ENCODE results near the gene RNASE8.
"Not testable (repeated sequence)": the region's sequence is repeated elsewhere in the genome, so short reads cannot be mapped to it uniquely, and the experiment has no call there.

RNASE8 gene

DNA sequence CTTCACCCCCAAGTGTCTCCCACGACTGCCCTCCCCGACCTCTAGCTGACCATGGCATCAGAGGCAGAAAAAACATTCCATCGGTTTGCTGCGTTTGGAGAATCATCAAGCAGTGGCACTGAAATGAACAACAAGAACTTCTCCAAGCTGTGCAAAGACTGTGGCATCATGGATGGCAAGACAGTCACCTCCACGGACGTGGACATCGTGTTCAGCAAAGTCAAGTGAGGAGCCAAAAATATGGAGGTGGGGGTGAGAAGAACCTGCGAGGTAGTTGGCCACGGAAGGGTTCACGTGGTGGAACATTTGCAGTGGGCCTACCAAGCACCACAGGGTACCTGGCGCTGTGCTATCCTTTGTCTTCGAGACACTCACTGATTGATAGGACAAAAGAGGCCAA, 27.1 kb upstream of the RNASE8 start:
- DNase-seq, result no peak

DNA sequence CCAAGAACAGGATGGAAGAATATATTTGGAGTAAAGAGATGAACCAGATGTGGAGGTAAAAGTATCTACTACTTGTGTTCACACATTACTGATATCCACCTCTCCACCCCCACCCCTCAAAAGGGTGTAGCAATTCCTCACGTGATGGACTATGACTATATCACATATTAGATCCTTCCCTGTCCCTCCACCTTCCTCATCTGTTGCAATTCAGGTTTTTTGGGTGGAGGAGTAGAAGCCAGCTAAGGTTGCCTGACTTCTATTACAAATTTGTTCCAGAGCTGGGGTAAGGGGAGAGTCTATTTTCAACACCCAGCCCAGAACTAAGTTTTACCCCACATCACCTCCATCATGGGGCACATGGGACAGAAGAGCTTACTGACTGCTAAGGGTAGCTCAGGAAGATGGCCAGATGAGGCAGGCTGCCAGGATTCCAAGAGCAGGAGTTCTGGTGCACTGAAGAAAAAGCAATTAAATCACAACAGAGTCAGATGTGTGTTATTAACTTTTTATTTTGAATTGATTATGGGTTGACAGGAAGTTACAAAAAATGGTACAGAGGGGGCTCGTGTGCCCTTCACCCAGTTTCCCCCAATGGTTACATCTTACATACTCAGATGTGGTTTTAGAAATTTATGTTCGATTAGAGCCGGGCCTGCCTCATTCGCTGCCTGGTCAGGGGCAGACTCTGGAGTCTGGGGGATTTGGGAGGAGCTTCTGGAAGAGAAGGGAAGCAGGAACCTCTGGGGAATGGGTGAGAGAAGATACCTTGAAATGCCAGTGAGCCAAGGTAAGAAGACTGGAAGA, 25.1 kb upstream of the RNASE8 start:
- no peak for DNase-seq

GRCh38 chr14:21033133-21033698, 24.4 kb upstream of the RNASE8 start:
- no peak for DNase-seq

DNA sequence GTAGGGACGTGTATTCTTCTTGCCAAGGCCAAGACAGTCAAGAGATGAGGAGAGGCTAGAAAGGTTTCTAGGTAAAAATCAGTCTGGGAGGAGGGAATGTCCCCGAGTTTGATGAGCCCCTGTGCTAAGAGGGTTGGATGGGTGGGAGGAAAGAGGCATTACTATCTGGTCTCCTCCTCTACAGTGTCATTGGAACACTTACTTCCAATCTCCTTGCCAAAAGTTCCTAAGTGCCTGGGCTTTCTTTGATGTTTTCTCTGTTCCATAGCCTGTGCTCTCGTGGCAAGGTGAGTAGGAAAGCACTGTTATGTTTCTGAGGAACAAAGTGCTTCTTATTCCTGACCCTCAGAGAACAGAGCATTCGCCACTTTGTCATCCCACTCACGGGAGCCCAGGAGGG, 22.9 kb upstream of the RNASE8 start, which contains the start of gene RNASE13:
TSS of gene RNASE13 (minus strand) at position 101 of the 400 bp plus-strand sequence. CDS start 519 bp downstream, outside the sequence.
- DNase-seq, result no peak

DNA sequence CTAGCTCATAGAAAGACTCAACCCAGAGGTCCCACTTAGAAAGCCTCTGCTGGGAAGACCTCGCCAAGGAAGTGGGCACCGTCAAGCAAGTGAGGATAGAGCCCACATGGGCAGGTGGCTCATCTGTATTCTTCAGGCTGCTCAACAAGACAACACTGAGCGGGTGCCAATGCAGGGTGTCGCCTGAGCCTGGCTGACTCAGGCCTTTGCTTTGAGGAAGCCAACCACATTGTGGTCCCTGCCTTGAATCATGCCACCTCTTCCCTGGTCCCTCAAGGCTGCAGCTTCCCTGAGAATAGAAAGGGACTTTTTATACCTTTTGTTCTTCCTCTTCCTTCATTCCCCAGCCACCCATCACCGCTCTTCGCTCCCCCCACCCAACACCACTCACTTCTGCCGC, 20.9 kb upstream of the RNASE8 start:
- DNase-seq, result no peak

DNA sequence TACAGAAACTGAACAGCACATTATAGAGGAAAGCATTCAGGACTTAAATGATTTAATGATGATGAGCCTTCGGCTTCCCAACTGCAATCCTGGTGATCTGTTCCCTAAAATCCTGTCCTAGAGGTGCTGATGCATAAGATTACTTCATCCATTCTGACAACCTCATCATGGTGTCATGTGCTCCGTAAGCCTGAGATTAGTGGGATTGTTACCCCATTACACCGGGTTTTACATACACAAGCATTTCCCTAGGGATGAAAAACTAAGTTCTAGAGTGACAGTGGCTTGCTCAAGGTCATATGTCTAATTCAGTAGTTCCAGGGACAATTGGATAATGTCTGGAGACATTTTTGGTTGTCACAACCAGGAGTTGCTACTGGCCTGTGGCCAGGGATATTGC, 20.5 kb upstream of the RNASE8 start:
- DNase-seq, result no peak

DNA sequence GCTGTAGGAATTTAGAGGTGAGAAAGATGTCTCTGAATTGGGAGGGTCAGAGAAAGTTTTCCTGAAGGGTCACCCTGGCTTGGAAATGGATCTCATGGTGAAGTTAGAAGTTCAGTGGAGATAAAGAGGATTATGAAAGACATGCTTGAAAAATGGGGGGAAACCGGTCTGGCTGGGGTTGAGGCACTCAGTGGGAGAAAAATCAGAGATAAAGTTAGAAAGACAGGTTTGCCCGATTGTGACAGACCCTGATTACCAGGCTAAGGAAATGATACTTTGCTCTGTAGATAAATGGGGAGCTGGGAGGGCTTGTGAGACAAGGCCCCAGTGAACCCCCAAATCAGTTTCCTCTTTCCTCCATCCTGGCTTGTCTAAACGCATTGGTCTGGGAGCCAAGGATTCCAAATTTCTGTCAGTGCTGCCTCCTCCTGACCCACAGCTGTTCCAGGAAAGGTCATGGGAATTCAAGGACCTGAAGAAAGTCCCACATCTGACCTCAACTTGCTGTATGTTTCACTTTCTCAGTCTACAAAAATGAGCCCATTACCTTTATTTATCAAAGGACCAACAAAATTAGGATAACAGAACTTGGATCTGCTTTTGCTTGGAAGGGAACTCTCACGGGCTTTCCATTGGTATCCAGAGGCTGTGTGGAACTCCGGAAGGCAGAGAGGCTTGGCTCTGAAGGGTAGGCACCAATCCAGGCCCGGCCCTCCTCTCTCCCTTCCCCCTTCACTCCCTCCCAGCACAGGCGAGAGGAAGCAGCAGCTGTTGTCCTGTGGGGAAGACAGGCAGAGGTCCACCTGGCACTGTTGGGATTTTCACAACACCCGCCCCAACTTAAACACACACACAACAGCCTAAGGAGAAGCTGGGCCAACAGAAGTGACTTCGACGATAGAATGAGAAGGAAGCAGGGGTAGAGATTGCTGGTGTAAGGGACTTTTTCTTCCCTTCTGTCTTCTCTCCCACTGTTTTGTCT, 18.9 kb upstream of the RNASE8 start:
- no peak for DNase-seq

DNA sequence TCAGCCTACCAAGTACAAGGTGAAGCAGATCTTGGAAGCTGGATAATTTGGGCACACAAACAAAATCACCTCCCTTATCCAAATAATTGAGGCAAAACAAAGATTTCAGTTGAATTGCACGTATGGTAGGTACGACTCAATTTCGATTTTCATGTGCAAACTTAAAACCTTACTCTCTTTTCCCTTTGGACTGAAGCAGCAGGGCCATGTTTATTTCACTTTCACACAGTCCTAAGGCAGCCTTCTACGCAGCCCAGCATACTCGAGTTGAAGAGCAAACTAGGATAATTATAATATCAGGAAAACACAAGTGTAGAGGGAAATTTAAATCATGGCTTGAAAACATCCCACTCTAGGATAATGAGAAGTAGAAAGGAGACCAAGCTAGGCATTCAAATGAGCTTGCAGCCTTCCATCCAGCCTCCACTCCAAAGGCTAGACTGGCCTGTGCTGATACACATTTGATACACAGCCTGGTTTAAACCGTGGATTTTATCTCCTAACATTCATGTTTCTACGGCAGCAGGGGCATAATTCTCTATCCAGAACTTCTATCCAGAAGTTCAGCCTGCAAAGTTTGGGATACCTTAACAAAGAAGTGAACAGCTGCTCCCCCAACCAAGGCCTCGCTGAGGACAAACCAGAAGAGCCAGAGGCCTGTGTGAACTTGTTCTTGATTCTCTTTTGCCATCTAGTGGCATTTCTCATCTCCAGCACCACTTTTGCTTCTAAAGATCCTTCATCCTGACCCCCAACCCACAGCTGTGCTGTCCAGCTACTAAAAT, 17.8 kb upstream of the RNASE8 start:
- DNase-seq, result no peak

GRCh38 chr14:21040370-21040925, 17.2 kb upstream of the RNASE8 start:
- DNase-seq, result no peak

GRCh38 chr14:21040941-21041340, 16.7 kb upstream of the RNASE8 start:
- DNase-seq, result not testable (repeated sequence)

GRCh38 chr14:21041676-21042433, 15.8 kb upstream of the RNASE8 start, which contains the start of gene RNASE7:
TSS of gene RNASE7 (plus strand) at chr14:21042362. CDS start at chr14:21042993, 631 bp downstream.
- DNase-seq, result no peak

DNA sequence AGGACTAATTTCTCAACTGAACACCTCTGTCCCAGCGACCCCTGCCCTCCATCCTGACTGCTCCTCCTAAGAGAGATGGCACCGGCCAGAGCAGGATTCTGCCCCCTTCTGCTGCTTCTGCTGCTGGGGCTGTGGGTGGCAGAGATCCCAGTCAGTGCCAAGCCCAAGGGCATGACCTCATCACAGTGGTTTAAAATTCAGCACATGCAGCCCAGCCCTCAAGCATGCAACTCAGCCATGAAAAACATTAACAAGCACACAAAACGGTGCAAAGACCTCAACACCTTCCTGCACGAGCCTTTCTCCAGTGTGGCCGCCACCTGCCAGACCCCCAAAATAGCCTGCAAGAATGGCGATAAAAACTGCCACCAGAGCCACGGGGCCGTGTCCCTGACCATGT, 14.7 kb upstream of the RNASE8 start:
- DNase-seq, result no peak

DNA sequence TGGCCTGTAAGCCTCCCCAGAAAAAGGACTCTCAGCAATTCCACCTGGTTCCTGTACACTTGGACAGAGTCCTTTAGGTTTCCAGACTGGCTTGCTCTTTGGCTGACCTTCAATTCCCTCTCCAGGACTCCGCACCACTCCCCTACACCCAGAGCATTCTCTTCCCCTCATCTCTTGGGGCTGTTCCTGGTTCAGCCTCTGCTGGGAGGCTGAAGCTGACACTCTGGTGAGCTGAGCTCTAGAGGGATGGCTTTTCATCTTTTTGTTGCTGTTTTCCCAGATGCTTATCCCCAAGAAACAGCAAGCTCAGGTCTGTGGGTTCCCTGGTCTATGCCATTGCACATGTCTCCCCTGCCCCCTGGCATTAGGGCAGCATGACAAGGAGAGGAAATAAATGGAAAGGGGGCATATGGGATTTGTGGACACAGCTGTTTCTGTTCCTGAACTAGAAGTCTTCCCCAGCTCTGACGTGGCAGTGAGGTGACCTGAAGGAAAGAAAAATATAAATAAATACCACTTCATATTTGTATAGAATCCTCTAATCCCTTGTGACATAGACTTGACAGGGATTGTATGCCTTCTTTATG, 14.1 kb upstream of the RNASE8 start:
- no peak for DNase-seq

GRCh38 chr14:21043974-21044618, 13.5 kb upstream of the RNASE8 start:
- DNase-seq, result no peak

DNA sequence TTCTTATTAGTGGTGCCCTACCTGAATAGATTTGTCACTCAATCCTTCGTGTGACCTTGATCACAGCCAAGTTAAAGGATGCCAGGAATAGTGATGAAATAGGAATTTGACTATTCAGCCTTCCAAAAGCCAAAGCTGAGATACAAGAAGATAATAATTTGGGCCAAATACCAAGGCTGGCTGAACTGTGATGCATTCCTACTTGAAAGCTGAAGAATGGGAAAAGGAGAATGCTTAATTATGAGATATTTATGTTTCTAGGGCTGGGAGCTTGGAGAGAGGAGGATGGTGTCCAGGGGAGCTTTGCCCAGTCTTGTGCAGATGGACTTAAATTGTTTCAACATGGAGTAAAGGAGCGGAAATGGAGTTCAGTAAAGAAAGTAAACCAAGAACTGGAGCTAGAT, 10.2 kb upstream of the RNASE8 start:
- DNase-seq, result no peak

- DNase-seq, result no peak
Observed at GRCh38 chr14:21048638-21049037, 9.0 kb upstream of the RNASE8 start.

GRCh38 chr14:21049271-21049673, 8.3 kb upstream of the RNASE8 start:
- DNase-seq, result no peak

- no peak for DNase-seq
Observed at GRCh38 chr14:21050597-21050996, 7.0 kb upstream of the RNASE8 start.

GRCh38 chr14:21053184-21054122, 4.2 kb upstream of the RNASE8 start:
- DNase-seq, result no peak

All from activated T-cell treated with anti-CD3 and anti-CD28 coated beads, Interleukin-2, amount 50 U/mL, for 1 hour (primary cell).